HG03060 (cell line): ENCODE measurements around the gene CDRT15L2.
A peak's percentile ranks its signal among the peaks of the same experiment; 100 is the strongest.
"Not testable (repeated sequence)": the region's sequence is repeated elsewhere in the genome, so short reads cannot be mapped to it uniquely, and the experiment has no call there.

Experiments
- ATAC-seq: cut with Tn5 transposase; IDR thresholded peaks from one replicate; pipeline ENCODE4 v1.9.1; 2021; ENCODE audit warnings: low read depth, moderate number of reproducible peaks; ENCODE audit not compliant: unreplicated experiment

Gene CDRT15L2

DNA sequence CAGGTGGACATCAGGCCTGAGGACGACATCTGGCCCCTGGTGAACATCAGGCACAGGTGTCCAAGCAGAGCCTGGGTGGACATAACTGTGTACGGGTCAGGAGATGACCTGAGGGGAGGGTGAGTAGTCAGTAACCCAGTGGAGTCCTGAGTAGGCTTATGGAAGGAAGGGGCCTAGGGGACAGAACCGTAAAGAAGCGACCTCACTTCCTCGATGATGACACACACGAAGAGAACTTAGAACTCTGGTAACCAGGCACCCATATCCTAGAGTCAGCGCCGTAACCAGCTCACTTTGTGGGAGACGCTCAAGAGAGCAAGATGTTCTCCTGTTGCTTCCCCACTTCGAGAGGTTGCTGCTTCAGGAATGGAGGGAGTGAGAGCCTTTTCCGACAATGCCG lies at the start of gene CDRT15L2:
Gene CDRT15L2 (plus strand): TSS at position 301 of the 400 bp plus-strand sequence. CDS start 20 bp downstream, at position 321.
- not testable (repeated sequence) for ATAC-seq

DNA sequence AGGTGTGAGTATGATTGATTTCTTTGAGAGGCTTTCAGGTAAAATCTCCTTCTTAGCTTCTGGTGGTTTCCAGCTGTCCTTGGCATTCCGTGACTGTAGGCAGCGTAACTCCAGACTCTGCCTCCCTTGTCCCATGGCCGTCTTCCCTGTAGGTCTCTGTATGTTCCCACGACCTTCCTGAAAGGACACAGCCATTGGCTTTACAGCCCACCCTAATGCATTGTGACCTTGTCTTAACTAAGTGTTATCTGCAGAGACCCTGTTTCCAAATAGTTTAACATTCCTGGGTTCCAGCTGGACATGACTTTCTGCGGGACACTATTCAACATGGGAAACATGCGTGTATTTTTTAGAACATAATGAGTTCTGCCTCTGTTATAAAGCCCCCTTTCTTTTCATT lies 49.4 kb upstream of the CDRT15L2 start:
- not testable (repeated sequence) for ATAC-seq

DNA sequence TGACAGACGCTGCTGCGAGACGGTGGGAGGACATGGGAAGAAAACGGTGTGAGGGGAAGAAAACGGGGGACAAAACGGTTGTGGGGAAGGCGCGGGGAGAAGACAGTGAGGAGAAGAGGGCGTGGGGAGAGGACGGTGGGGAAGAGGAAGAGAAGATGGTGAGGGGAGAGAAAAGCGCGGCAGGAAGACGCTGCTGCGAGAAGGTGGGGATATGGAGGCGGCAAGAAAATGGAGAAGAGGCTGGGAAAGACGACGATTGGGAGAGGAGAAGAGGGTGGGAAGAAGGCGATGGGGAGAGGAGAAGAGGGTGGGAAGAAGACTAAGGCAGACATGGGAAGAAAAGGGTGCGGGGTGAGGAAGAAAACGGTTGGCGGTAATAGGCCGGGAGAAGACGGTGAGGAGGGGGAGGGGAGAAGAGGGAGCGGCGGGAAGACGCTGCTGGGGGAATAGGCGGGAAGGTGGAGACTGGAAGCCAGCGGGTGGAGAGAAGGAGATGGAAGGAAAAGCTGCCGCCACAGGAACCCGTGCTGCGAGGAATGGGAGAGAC lies 46.9 kb upstream of the CDRT15L2 start:
- not testable (repeated sequence) for ATAC-seq

DNA sequence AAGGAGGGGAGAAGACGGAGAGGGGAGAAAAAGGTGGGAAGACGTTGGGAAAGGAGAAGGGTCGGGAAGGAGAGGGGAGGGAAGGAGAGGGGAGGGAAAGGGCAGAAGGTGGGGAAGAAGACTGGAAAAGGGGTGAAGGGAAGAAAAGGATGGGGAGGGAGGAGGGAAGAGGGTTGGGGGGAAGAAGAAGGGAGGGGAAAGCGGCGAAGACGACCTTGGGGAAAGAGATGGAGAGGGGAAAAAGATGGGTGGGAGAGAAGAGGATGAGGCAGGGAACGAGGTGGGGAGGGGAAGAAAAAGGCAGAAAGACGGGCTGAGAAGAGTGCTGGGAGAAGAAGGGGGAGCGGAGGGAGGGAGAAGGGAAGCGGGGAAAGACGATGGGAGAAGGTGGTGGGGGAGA lies 46.3 kb upstream of the CDRT15L2 start:
- not testable (repeated sequence) for ATAC-seq

DNA sequence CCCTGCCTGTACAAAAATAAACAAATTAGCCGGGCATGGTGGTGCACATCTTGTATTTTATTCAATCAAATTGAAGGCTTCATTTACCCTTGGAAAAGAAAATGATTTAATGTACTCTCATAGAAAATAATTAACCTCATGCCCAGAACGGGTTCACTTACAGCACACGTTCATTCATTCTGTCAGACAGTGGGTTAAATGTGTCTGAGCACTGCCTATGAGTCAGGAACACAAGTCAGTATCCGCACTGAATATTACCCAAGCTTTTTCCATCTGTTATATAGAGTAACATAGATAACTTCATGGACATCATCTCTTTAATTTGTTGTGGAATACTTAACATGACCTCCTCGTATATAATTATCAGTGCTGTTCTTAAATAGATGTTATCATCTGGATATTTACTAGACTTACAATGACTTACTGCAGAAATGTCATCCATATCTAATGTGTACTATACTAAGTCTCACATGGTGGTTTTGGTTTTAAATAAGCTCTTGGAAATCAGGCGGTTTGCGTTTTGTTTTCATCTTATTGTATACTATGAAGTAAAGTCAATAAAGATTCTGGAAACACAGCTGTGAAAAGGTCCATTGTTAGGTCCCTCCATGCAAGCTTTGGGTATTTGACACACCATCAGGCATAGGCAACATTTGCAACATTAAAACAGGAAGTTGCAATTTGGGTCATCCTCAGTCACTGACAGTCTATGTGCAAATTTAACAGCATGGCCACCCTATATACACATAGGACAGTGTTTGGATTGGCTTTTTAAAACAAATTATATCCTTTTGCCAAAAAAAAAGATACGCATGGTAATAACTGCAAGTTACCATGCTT lies 44.6 kb upstream of the CDRT15L2 start:
- ATAC-seq: not testable (repeated sequence)

DNA sequence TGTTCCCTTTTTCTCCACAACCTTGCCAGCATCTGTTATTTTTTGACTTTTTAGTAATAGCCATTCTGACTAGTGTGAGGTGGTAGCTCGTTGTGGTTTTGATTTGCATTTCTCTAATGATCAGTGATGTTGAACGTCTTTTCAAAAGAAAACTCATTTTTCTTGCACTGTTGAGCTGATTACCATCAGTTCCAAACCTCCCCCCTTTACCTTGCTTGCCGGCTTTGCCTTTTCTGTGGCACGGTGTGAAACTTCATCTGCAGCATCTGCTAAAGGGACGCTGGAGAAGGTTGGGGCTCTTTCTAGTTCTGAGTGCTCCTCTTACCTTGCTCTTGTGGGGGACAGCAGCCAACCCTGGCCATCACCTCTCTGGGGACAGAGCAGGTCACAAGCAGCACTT lies 39.1 kb upstream of the CDRT15L2 start:
- peak; percentile 92 for ATAC-seq

DNA sequence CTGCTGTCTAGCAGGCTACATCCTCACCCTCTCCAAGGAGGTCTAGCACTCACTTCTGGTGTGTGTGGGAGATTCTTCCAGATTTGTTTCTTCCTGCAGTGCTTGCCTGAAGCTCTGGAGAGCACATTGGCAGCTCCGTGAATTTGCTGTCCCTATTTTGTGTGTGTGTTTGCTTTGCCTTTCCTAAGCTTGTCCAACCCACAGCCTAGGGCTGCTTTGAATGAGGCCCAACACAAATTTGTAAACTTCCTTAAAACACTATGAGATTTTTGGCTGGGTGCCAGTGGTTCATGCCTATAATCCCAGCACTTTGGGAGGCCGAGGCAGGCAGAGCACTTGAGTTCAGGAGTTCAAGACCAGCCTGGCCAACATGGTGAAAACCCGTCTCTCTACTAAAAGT lies 38.7 kb upstream of the CDRT15L2 start:
- ATAC-seq: not testable (repeated sequence)

DNA sequence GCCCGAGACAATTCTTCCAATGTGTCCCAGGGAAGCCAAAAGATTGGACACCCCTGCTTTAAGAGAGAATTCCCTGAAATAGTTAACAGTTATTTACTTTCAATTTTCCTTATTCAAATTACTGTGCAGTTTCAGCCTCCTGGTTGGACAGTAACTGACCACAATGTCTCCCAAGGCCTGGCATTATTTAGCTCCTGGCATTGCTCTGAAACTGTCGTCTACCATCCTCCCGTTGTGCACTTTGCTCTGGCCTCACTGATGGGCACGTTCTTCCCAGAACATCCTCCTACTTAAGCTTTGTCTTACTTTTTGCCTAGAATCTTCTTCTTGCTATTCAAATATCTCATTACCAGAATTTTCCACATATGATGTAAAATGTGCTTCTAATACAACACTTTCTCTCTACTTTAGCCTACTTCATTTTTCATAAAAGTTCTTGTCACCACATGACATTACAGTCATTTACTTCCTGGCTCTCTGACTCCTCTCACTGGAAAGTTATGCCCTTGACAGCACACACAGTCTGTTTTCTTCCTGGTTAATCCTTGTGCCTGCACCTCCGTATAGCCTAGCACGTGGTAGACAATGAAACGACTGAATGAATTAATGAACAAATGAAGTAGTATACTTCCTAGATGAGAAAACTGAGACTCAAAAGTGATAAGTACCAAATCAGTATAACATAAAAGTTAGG lies 37.5 kb upstream of the CDRT15L2 start:
- not testable (repeated sequence) for ATAC-seq

DNA sequence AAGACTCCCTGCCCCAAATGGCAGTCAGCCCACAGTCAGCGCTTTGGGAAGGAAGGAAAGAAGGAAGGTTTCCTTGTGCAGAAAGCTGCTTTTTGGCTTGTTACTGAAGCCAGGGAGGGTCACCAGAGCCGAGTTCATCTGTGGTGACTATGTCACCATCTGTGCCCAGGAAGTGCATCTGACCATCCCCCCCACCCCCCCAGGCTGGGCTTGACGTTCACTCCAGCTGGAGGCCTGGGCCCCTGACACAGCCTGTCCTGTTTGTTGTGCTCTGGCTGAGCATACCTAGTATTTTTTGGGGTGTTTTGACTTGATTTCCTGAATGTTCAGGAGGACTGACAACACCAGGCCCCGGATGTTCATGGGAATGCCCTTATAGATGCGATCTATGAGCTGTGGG lies 31.6 kb upstream of the CDRT15L2 start:
- ATAC-seq: not testable (repeated sequence)

DNA sequence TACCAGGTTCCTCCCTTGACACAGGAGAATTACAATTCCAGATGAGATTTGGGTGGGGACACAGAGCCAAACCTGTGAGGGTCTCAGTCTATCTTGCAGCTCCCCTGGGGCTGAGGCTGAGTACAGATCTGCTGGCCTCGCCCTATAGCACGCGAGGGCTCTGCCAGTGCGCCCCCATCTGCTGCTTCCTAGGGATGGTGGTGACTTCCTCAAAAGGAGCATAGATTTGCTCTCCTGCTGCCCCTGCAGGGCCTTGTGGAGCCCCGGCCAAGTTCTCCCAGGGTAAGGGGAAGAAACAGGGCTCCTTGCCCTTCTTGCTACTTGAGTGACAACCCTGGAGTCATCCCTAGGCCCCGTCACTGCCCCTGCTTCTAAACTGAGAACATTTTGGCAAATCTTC lies 26.6 kb upstream of the CDRT15L2 start:
- not testable (repeated sequence) for ATAC-seq

DNA sequence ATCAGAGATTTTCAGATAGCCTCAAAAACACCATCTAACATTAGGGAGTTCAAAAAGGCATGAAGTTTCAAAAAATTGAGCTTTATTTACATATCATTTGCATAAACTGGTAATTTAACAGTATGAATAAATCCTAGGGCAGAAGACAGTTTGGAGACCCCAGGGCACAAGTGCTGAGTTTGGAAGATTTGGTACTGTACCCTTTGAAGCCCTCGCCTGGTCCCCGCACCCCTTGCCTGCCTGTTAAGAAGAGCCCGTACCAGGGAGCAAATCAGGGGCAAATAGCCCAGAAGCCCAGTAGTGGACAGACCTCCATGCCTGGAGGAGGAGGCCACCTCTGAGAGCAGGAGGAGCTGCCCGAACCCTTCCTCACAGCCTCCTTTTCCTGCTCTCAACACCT lies 24.8 kb upstream of the CDRT15L2 start:
- not testable (repeated sequence) for ATAC-seq

DNA sequence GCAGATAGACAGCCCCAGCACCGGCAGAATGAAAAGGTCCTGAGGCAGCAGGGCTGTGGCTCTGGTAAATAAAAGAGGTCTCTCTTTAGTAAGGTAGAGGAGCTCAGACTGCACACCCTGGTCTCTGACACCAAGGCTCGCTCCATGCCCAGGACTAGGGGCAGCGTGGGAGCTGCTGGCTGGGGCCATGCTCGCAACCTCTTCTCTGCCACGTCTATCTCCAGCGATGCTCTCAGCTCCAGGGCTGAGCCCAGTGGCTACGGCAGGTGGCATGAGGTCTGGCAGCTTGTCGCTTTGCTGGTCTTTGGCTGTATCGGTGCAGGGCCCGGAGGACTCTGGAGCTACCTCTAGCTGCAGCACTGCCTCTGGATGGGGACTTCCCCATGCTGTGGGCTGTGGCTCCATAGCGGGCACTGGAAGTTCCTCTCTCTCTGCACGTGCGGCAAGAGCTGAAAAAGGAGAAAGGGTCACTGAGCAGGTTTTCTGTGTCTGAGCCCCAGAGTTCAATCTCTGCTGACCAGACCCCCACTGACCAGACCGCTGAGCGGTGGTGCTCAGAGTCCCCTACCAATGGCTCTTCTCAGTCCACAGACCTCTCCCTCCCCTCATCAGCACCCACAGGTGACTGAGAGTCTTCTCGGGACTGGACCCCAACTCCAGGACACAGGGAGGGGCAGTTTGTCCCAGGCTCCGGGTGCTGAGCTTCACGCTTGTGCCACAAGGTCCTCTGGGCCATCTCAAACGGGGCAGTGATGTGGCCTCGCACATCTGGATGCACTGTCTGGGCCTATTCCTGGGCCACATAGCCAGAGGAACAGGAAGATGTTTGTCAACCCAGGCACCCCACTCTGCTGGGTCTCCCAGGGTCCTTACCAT lies 24.2 kb upstream of the CDRT15L2 start:
- not testable (repeated sequence) for ATAC-seq

DNA sequence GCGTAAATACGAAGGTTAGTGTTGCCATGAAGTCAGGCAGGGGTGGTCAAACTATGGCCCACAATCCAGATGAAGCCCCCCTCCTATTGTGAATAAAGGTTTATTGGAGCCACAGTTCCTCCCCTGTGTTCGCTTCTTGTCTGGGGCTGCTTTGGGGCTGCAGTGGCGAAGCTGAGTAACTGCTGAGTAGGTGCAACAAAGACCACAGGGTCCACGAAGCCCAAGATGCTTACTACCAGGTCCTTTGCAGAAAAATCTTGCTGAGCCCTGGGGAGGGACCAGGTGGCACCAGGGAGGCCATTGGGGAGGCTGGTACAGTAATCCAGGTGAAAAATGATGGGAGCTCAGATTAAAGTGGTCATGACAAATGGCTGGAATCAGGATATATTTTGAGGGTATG lies 21.4 kb upstream of the CDRT15L2 start:
- not testable (repeated sequence) for ATAC-seq

DNA sequence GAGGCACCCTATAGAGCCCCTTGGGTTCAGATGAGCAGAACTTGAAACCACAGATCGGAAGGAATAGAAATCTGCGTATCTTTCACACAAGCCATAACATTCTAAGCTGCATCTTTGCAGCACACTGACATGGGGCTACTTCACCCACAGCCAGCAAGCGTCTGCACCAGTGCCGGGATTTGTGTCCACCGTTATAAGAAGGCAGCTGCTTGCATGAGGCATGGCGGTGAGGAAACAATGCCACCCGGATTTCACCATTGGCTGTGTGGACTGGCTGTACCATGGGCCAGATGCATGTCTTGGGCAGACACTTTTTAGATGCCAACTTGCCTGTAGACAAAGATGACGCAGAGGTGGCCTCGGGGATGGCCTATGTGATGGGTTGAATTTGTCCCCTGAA lies 20.5 kb upstream of the CDRT15L2 start:
- ATAC-seq: not testable (repeated sequence)

DNA sequence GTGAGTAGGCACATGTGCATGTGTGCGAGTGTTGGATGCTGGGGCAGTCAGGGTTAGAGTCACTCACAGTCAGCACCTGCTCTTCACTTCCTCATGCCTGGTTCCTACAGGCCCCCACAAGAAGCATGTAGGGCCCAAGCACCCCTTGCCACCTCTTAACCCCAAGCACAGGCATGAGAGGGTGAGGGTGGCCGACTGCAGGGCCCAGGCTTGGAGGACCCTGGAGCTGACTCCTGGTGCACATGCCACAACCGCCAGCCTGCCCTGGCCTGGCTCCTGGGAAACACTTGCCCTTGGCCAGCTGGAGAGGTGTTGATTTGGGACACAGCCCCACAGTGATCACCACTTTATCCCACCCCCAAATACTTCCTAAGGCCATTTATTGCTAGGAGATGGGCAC lies 16.9 kb upstream of the CDRT15L2 start:
- no peak for ATAC-seq

DNA sequence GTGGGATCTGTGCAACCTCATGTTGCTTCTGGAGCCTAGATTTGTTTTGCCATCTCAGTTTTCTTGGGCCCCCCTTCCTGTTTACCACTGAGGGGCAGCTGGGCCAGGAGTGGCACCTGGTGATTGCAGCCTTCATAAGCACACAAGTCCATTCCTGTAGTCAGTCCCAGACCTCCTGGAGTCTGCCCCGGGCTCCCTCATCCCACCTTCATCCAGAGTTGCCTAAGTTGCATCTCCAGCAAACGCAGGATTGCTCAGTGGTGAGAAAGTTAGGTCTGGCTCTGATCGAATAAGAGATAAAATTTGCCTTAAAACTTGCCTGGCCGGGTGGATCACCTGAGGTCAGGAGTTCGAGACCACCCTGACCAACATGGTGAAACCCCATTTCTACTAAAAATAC lies 14.3 kb upstream of the CDRT15L2 start:
- not testable (repeated sequence) for ATAC-seq

DNA sequence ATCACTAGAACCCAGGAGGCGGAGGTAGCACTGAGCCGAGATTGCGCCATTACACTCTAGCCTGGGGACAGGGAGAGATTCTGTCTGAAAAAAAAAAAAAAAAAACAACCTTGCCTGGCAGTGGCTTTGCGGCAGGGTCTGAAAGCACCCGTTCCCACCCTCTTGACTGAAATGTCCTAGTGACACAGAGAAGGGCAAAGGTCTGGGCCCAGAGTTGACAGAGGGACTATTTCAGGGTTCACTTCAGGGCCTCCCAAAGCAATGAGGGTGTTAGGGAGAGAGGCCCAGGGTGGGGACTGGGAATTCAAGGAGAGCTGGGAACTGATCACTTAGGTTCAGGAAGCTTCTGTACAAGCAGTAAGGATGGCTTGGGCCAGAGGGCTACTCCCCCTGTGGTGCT lies 13.8 kb upstream of the CDRT15L2 start:
- ATAC-seq: no peak

DNA sequence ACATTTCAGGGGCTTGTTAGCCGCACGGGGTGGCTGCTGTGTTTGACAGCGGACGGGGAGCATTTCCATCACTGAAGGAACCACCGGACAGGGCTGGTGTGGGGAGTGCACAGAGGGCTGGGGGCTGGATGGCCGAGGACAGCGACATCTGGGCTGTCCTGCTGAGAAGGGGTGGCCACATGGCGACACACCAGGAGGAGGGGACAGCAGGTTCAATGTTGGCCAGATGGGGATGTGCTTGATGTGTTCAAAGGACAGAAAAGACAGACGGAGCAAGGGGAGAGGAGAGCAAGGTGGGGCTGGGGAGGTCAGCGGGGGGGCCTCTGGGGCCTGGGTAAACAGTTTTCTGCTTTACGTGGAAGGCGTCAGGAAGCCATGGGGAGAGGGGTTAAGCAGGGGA lies 12.8 kb upstream of the CDRT15L2 start:
- not testable (repeated sequence) for ATAC-seq

DNA sequence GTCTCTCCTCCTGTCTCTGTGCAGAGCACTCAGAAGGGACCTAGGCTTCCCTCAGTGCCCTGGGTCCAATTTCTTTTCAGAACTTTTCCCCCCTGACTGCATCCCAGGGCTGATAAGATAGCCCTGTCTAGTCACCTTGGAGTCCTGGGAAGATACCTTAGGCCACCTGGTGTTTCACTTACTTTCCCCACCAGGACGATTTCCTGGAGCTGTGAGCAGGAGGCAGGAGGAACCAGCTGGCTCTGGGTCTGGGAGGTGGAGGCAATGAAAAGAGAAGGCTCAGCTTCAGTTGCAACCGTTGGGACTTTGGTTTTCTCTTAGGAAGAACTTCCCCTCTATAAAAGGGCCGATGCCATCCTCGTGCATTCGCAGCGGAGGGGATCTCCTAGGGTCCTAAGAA lies 12.1 kb upstream of the CDRT15L2 start:
- not testable (repeated sequence) for ATAC-seq

DNA sequence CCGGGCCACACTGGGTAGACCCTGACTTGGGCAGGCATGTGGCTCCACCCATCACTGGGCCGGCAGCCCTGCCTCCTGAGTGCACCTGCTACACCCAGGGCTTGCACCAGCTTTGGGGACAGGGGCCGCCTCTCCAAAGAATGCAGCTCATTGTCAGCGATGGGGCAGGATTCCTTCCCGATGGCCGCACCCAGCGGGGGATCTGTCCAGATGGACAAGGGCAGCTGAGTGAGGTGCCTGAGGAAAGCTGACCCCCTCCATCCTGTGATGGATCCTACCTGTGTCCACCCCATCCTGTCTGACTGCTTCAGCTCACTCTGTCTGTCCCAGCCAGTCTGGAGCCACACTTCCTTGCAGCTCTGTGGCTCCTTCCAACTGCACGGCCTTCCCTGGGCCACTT lies 10.9 kb upstream of the CDRT15L2 start:
- ATAC-seq: not testable (repeated sequence)
